Glomerular endothelial cell (primary cell): ENCODE results near the gene AHCYL1. TPM values are rescaled to one million over a fixed set of nuclear protein-coding genes. Genes with fewer than 3 reads are reported as not detected.

Experiments
- DNase-seq: peaks from one replicate; pipeline ENCODE4 v3.0.0-alpha.2; 2011; ENCODE audit warnings: low read depth, low spot score; ENCODE audit errors: extremely low read depth
- total RNA-seq: library from RNA; depleted of rRNA; stranded (reverse); fragments of >200 nt; gene quantifications from 2 replicates; pipeline ENCODE4 v1.2.3, GENCODE V29; 2015

Gene AHCYL1
- total RNA-seq, 1 donor from 2014 or later: 51.6 TPM

DNA sequence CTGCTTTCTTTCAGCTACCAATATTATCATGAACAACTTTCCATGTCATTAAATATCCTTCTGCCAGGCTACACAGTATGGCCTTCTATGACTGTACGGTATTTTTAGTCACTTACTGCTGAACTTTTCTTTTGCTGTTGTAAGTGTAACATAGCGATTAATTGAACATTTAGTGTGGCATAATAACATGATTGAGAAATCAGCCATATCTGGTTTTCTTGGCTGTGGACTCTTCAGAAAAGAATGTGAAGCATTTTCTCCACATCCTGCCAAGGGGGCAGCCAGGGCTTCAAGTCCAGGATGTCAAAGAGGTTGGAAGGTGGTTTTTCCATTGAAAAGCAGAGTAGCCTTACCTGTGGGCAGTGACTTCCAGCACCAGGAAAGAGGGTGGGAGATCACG is 8.8 kb upstream of the AHCYL1 start:
- no peak for DNase-seq

DNA sequence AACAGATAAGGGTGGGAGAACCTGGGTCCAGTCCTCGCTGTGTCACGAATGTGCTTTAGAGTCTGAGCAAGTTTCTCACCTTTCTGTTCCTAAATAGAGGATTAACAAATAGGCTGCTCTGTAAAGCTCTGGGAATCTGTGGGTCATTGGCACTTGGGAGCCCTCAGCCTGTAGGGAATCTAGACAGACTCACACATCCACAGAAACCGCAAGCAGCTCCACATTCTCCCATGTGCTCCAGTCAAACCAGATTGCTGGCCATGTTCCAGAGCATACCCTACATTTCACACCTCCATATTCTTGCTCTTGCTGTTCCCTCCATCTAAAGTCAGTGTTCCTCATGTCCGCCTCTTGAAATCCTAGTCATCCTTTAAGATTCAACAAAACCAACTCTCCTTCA is 7.8 kb upstream of the AHCYL1 start:
- DNase-seq: no peak

DNA sequence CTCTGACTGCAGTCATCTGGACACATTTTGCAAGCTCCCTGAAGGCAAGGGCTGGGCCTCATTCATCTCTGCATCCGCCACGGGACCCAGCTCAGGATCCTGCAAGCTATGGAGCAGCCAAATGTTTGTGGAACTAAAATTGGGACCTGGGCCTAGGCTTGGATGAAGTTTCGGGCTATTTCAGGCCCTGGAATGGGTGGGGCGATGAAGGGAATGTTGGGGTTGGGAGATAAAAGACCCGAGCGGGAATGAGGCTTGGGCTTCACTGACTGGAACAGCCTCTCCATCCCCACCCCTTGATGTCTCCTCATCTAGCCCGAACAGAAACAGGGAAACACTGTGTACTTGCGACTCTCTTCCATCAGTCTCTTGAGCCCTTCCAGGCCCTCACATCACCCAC is 7.3 kb upstream of the AHCYL1 start:
- DNase-seq: no peak

DNA sequence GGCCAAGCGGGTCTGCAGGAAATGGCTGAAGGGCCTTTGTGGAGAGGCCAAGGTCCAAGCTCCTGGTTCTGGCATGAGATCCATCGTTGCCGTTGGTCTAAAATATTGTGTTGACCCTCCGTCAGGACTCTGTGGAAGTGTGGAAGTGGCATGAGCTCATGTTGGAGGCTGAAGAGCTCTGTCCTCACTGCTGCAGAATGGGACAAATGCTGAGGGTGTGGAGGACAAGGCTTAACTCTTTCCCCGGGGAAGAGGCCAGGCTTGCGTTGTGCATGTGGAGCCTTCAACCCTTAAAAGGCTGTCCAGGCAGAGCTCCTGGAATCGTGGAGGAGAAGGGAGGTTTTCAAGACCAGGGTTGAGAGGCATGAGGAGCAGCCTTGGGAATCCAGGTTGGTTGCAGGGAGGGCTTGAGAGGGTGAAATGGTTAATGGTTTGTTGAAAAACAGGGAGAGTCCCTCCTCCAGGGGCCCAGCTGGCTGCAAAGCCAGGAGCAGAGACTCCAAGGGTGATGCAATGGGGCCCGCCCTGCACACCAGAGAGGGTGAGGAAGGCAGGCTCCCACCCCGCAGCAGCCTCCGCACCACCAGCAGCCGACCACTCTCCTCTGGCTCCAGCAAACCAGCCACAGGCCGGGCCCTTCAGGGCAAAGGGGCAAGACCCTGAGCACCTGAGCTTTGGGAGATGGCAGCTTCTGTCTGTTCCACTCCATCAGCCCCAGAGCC is 6.7 kb upstream of the AHCYL1 start:
- DNase-seq: no peak

DNA sequence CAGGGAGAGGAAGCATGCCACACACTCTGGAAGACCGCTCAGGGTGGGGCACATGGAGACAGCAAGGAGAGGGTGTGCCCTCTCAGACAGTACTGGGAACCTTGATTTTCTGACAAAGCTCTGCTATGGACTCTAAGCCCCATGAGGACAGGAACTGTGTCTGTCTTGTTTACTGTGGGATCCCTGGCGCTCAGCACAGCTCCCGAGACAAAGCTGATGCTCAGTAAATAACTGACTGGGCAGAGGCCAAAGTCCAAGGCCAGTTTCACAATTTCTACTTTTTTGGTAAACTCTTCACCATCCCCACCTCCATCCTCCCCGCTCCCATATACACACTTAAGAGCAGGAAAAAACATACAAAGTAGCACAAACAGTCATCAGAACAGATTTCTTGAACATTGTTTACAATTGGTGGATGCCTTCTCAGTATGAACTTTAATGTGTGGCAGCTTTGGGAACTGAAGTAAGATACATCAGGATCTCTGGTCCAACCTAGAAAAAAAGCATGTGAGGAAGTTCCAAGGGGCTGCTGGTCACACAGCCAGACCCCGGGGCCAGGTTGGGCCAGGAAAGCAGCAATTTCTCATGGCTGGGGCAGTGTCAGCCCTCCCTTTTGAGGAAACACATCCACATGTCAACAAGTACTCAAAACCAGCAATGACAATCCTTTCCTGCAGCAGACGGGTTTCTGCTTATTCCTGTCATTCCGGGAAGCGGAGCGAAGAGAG is 5.6 kb upstream of the AHCYL1 start:
- DNase-seq: no peak

DNA sequence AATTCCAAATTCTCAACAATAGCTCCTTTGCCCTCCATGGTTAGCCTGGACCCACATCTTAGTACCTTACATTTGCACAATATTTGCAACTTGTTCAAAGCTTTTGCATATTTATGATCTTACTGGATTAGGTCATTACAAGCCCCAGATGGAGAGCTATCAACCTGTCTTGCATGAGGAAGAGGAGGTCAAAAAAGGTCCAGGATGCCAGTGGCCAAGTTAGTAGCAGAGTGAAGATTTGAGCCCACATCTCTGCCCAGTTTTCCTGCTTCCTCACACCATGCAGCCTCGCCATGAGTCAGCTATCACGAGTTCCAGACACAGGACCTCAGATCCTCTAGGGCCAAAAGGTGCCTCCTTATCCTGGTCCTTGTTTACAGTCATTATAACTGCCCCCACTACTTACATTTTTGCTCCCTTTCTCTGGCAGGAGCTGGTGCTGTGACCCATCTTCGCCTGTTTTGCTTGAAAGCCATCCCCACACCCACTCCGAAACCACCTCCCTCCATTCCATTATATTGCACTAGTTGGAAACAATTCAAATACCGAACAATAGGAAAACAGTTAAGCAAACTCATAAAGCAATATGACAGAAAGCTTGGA is 5.0 kb upstream of the AHCYL1 start:
- peak; percentile 78 for DNase-seq

DNA sequence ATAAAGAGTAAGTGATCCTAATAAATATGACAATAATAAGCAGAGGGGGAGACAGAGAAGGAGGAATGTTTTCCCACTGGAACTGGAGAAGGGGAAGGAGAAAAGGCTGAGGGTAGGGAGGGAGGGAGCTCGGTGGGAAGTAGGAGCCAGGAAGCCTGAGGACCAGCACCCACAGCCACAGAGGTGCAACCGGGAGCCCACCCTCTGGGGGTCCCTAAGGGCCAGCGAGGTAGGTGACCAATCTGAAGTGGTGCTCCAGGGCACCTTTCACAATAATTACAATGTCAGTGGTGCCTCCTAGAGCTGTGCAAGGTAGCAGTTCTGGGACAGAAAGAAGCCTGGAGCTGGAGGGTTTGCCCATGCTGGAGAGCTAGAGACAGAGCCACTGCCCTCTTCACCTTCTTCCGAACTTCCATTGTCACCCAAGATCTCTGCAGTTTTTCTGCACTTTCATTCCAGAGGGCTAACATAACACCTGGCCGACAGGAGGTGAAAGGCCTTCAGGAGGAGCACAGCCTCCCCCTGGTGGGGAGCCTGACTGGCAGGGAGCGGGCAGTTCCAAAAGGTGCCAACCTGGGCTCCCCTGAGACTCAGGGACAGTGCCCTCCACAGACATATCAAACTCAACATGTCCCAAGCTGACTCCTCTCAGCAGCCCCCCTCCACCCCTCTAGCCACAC is 4.1 kb upstream of the AHCYL1 start:
- no peak for DNase-seq

DNA sequence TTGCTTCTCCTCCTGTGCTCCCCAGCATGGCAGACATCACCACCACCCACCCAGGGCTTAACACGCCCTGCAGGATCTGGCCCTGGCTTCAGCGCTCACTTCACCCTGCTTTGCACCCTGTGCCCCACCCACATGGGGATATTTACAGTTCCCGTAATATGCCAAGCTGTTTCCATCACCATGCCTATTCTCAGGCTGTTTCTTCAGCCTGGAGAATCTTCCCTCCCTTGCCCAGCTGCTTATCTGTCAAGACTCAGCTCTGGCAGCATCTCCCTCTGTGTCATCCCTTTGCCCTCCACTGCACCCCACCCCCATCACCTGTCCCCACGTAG is 3.6 kb upstream of the AHCYL1 start:
- DNase-seq: no peak

DNA sequence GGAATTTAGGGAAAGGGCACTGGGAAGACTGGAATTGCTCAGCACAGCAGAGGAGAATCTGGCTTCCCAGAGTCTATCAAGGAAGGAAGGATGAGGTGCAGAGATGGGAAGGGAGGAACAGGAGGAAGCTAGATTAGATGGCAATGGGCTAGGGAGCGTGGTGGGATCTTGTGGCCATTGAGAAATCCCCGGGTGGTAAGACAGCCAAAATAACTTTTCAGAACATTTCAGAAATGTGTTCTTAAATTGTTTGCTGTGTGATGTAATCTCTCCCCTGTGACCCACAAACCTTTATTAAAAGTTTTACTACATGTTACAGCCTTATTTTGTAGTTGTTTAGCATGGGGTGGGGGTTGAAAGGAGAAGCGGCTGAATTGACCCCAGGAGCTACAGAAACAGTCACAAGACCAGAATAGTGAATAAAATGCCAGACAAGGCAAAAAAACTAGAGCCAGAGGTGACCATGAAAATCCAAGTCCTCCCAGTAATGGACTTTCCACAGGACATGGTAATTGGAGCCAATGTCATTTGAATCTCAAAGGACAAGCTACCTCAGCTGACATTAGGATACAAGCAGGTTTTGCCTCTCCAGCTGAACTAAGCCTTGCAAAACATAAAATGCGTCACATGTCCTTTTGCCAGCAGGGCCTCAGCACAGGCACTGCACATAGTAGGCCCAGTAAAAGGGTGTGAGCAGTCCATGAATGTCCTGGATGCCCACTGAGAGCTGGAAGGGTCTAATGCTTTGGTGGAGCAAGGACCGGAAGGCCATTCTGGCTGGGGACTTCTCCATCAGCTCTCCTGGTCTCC is 980 bp upstream of the AHCYL1 start:
- DNase-seq: no peak

DNA sequence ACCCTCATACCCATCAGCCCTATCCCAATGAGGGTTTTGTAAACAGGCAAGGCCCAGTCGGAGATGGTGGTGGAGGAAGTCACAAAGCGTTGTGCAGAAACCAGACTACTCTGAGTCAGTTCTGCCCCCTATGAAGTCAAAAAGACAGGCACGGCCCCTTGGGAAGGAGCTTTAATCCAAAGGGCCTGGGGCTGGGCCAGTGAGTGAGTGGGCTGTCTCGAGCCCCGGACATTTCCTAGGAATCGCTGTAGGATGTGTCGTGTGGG is 442 bp upstream of the AHCYL1 start:
- DNase-seq: no peak

DNA sequence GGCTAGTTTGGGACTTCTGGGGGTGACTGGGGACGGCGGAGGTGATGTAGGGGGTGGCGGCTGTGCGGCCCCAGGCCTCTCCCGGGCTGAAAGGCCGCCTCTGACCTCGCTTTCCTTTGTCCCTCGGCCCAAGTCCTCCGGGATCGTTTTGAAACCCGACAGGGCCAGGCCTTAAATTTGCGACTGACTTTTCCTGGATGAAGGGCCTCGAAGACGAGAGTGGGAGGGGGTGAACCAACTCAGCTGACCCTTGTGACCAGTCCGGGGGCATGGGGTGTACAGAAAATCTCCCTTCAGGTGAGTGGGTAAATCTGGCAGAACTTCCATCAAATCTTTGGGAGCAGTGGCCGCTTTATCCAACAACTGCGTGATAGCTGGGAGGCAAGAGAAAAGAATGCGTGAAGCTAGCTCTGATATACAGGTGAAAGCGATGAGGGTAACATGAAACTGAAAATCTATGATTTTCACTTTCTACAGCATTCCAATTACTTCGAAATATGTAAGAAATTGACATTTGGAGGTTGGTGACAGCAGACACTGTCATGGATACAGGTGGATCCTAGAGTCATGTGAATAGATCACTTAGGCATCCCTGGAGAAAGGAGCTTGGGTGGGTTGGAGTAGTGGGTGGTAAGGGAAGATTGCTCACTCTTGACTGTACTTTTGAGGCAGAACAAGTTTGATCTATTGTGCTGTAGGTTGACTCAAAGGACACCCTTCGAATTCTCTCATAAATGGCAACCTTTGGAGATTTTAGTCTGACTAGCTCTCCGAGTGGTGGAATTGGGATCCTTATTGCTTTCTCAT is 885 bp downstream of the AHCYL1 start:
- DNase-seq: no peak

DNA sequence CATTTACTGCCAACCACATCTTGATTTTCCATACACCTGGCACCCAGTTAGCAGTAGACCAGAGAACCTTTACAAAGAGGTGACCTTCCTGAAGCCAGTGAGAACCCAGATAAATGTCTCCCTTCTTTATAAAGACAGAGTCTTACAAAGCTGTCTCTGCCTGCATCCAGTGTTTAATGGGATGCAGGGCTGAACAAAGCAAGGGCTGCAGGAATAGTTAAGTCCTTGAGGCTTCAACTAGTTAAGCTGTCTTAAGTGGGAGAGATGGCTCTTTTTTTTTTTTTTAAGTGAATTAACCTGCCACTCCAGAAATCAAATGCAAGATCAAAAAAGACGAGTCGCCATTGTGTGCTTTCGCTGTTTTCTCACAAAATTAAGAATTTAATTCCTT is 1.5 kb downstream of the AHCYL1 start:
- DNase-seq: no peak

DNA sequence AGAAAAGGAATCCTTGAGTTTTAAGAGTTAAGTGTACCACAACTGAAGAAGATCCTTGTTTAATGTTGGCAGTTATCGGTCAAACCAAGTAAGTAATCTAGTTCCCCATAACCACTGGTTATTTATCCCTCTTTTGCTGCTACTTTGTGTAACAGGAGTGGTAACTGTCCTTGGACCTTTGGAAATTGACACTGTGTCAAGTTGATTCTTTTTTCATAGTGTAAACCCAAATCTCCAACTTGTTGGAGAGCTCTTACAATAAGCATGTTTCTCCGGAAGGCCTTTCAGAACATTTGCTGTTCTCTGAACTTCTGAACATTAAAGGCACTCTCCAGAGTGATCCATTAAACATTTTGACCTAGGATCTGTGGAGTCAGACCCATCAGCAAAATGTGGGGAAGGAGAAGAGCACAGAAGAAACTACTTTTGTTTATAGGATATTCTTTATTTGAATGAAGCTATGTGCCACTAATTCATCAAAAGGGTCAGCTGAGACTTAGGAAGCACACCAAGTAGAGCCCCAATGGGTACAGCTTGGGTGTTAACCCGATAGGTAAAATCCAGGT is 3.9 kb downstream of the AHCYL1 start:
- DNase-seq: no peak

DNA sequence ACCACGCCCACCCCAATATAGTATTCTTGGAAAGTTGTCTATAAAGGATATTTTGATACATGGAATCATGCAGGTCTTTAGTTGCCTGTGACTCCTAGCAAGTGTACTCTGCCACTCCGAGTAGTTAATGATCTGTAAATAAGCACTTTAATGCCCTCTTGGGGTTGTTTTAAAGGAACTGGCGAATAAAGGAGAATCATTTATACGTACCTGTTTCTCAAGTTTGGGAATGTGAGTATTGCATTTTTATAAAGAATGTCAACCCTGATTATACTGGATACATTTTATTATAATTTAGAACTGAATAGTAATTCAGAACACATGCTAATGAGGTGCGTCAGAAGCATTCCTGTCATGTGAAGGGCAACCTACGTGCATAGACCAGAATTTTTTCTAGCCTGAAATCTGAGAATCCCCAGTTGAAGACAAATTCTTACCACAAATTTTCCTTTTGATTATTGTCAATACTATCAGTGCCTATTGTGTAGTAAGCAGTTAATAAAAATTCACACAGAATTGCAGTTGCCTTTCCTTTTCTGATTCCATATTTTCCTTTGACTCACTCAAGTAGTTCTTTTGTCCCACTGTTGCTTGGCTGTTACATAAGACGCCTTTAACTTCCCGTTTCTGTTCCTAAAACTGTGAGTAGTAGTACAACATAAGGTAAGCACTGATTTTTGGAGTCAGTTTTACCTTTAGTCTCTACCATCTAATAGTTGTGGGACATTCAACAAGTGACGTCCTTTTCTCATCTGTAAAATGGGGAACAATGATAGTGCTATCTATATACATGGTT is 5.1 kb downstream of the AHCYL1 start:
- no peak for DNase-seq

DNA sequence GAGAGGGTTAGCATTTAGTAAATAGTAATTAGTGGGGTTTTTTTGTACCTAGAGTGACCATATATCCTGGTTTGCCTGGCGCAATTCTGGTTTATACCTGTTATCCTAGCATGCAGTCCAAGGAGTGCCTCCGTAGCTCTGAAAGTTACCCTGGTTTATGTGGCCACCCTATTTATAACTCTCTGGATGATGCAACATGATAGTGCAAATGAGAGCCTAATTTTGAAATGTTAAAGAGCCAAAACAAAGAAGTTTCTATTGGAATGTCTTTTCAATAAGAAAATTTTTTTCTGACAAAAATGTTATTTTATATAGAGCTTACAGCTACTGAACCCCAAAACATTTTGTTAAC is 5.7 kb downstream of the AHCYL1 start:
- no peak for DNase-seq

DNA sequence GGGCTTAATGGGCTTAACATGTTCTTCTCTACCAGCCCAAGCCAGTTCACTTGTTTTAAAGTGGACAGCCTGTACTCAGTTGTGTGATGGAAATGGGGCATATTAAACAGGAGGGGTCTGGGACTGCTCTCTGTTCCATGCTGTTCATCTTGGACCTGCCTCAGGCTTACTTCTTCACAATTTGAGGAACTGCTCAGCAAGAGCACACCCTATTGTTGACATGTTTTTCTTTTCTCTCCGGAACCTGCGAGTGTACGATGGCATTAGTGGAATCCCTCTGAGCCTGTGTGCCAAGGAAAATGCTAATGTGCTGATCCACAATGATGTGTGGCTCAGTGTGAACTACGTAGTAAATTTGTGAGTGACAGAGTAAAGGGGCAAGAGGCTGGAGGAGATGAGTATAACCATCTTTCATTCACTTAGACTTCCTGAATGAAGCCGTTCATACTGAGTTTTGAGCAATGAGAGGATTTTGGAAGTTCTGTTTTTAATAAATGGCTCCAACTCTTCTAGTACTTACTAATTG is 6.9 kb downstream of the AHCYL1 start:
- DNase-seq: no peak

DNA sequence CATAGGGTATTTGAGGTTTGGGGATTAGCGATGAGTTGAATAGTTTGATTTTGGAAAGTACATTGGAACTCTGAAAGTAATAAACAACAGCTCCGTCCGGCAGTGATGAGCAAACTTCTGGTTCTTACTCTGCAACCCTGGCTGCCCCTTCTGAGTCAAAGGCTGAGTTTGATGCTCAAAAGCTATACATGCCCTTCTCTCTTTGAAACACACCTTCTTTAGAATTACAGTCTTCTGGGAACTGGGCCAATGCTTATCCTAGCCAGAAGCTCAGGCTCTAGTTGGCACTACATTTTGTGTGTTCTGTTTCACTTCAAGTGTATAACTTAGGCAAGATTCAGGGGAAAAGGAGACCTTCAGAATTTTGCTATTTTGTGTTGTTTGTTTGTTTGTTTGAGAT is 9.3 kb downstream of the AHCYL1 start:
- no peak for DNase-seq

DNA sequence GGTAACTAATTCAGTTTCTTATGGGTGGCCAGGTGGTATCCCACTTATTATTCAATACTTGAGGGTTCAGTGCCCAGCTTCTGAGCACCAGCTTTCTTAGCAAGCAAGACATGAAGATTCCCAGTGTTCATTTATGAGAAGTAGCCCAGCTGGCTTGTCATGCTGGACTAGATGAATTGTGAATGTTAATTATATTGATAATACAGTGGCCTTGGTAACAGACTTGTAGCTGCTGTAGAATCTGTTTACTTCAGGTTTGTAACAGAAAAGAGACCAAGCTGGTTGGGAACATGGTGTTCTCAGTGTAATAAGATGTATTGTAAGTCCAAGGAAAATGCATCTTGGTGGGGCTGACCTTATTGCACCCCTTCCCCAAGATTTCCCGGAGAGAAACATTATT is 10.1 kb downstream of the AHCYL1 start:
- DNase-seq: no peak

DNA sequence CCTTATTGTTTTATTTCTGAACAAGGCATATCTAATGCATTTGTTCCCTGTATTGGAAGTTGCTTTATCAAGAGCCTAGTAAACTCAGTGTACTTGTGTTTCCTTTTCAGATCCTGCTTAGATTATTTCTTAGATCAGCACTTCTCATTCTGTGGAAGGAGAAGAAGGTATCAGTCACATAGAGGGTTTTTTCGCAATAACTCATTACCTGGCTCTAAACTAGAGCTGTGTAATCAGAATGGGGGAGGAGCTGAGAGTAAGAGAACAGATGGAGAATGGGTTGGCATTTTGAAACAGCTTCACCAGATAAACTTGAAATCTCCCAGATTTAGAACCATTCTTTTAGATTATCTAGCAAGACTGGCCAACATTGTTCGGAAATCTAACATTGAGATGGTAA is 11.0 kb downstream of the AHCYL1 start:
- DNase-seq: no peak
